Activated CD4-positive, alpha-beta T cell treated with anti-CD3 and anti-CD28 coated beads, Interleukin-2, amount 50 U/mL, for 24 hours (primary cell): ENCODE data around the gene CRIM1.
A peak's percentile ranks its signal among the peaks of the same experiment; 100 is the strongest.

Source experiments
- DNase-seq, 2 donors: peaks; one replicate each; pipeline ENCODE4 v3.0.0-alpha.2; 2020; ENCODE audit warnings: low read depth in 1 of 2, low spot score in 1 of 2

CRIM1 gene

DNA sequence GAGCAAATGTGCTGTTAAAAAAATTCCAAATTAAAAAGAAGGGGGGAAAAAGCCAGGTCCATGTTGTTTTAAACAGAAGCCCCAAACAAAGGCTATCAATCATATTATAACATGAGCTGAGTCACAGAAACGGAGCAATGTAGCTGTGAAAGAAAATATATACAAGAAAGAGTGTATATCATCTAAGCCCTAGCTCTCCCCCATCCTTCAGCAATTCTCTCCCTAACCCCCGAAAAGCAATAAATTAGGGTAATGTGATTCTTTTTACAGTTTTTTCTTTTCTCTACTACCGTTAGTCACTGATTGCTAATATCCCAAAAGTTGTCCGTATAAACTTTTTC lies 217.1 kb downstream of the CRIM1 start:
- DNase-seq, result no peak

DNA sequence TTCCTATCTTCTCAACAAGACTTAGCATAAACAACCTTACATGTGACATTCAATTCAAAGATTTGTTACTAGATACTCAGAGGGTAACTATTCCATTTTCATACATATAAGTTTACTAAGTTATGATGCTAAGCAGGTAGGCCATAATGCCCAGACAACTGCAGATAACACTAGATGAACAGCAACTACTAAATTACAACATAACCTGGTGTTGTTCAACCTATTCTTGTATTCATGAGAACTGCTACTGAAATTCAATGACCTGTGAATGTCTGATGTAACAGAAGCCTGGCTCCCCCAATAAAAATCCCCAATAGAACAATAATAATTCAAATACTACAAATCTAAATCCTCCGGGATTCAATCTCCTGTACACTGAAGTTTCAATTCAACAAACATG lies 217.6 kb downstream of the CRIM1 start:
- no peak for DNase-seq

DNA sequence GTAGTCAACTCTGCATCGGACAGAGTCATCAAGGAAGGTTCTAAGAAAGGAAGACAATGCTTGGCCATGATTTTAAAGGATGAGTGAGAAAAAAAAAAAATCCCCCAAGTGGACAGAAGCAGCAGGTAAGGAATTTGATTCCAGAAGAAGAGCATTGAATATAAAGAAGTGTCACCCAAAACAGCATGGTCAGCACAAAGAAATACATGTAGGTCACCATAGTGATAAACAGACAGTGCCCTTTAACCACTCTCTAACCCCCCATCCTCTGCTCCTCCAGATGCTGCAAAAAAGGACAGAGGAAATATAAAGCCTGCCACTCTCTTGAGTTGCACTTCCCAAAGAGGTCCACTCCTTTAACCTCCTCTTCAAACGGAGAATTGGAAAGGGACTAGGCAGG lies 219.0 kb downstream of the CRIM1 start:
- no peak for DNase-seq

DNA sequence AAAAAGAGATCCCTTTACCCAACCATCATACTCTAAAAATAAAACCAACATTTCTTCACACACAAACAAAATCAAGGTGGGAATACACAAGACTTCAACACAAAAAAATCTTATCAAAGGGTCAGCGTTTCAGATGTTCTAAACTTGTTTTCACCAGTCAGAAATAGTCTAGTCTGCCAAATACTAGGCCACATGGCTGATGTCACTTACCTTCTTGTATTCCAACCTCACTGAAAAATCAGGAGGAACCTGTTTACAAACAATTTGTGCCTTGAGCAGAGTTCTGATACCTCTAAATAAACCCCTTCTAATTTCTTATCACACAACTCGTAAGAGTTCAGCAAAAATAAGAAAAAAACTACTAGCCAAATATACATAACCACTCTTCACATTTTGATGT lies 222.3 kb downstream of the CRIM1 start:
- DNase-seq, result no peak

DNA sequence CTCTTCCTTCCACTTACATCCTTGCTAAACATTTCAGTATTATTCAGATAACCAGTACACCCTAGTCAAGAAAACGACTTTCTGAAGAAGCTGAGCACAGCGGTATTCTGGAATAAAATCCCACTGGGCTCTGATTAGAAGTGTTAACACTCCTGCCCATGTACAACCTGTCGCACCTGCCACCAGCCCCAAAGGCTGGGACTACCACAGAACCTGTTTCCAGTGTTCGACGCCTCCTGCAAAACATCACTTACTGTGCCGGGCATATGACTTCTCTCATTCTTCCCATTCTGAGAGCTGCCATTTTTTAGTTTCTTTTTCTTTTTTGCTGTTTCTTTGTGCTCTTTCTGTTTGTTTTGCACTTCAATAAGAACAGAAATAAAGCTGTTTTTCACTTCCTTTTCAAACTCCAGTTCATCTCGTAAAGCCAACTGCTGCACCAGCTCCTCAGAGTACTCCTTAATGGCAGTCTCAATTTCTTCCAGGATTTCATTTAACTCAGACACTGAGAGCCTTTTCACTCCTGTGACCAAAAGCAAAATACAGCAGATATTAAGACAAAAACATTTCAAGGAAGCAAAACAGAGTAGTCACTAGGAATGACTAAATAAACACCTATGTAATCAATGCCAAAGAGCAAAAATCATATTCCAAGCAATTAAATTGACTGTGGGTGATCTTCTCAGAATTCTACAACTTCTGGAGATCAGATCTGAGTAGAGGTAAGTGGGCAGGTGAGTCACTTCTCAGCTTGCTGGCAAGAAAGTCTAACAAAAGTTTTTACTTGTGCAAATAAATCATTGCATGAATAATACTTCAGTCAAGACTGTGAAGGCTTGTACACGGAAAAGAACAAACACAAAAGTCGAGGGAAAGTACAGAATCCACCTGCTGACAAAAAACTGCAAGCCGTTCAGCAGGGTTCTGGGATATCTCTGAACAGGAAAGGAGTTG lies 223.0 kb downstream of the CRIM1 start:
- DNase-seq, result no peak

DNA sequence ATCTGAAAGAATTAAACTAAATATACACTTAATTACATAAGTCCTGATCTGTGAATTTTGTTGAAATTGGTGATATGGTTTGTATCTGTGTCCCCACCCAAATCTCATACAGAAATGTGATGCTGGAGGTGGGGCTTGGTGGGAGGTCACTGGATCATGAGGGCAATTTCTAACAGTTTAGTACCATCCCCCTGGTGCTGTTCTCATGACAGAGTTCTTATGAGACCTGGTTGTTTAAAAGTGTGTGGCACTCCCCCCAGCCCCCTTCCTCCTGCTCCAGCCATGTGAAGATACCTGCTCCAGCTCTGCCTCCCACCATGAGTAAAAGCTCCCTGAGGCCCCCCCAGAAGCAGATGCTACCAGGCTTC lies 223.7 kb downstream of the CRIM1 start:
- no peak for DNase-seq

DNA sequence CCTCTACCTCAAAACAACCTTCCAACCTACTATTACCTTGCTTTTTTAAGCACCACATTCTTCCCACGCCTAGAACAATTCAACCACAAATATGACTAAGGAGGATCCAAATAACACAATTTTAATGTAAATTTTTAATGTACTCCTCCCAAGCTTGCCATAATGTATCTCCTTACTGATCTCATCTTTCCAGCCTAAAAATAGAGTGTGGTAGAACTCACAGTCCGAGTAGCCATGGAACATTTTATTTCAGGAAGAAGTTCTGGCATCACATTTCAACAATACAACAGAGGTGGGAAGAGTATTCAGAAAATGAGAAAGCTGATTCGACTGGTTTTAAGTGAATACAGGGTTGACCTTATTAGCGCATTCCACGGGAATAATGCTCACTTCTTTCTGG lies 227.0 kb downstream of the CRIM1 start:
- no peak for DNase-seq

DNA sequence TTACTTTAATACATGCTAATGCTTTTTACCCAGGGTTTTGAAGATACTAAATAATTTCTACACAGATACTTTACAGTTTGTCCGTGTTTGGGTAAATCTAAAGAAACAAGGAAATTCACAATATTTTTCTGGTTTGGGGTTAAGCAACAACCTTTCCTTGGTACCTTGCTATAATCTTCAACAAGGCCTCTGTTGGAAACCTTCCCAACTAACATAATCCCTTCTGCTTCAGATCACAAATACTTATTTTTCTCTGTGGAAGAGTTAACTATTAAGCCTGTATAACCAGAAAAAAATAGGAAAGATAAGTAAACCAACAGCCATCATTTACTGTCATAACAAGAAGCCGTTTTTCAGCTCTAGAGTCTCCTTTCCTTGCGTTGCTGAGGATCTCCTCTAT lies 227.4 kb downstream of the CRIM1 start:
- no peak for DNase-seq

DNA sequence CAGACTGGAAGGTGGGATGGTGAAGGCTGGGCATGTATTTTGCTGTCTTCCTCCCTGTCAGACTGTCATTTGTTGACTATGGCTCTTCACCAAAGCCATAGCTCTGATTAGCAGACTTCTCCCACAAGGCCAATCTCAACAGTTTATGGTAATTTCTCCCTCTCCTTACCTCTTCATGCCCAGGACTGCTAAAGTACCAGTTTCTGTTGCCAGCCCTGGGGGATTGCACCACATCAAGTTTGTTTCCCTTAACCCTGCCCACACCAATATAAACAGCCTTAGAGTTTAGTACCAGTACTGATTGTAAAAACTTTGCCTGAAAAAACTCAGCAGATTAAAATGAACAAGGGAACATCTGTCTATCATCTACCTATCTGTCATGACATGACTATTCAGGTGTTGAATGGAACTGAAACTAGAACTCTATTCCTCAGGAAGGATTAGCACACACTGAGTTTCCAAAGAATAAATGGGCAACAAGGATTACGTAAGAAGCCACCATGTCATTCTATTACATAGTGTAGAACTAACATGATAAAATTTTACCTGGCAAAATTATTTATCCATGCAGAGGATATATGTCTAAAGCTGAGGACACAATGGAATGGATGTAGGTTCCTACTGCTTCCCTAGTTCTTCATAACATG lies 228.7 kb downstream of the CRIM1 start:
- DNase-seq, result no peak

DNA sequence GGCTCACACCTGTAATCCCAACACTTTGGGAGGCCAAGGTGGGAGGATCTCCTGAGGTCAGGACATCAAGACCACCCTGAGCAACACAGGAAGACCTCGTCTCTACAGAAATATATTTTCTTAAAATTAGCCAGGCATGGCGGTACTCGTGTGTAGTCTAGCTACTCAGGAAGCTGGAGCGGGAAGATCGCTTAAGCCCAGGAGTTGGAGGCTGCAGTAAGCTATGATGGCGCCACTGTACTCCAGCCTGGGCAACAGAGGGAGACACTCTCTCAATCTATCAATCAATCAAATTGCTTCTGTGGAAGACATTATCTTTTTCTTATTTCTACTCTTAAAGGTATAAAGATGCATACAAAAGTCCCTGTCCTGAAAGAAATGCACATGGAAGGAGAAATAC lies 231.1 kb downstream of the CRIM1 start:
- DNase-seq, result no peak

DNA sequence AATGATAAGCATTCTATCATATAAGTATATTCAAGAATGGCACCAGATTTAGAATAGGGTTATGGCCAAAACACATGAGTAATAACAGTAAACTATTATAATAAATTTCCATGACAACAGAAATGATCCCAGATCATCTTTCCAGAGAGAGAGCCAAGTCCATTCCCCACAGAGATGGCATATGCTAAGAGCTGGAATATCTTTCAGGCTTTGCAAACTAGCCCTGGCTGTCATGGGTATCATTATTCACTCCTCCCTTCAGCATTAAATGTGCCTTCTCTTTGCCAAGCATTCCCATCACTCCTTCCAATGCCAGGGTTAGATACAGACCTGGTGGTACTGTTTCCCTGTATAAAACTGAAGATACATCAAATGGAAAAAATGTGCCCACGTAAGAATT lies 231.5 kb downstream of the CRIM1 start:
- DNase-seq, result no peak

DNA sequence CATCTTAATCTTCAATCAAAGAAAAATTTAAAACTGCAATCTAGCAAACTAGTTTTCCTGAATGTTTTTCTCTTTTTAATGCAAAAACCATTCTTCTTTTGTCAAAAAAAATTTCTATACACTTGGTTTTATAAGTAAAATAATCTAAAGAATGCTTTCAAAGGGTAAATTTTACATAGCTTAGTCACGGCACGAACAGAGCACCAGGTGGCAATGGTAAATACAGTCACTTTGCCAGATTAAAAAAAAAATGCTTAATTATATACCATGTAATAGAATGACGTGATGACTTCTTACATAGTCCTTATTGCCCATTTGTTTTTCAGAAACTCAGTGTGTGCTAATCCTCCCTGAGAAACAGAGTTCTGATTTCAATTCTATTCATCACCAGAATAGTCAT lies 232.0 kb downstream of the CRIM1 start:
- no peak for DNase-seq

DNA sequence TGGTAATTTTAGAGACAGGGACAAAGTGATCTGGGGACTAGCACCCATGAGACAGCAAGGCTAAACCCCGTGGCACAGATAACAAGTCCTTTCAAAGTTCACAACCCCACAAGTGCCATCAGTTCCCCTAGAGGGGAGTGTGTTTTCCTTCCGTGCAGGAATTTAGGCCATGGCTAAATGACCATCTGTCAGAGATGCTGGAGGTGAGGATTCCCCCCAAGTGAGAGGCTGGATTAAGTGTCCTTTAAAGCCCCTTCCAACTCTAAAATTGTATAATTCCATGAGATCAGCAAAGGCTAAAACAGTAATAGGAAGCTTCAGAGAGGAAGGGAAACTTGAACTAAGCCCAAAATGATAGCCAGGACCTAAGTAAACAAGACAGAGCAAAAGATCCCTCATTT lies 233.7 kb downstream of the CRIM1 start:
- DNase-seq, result no peak

DNA sequence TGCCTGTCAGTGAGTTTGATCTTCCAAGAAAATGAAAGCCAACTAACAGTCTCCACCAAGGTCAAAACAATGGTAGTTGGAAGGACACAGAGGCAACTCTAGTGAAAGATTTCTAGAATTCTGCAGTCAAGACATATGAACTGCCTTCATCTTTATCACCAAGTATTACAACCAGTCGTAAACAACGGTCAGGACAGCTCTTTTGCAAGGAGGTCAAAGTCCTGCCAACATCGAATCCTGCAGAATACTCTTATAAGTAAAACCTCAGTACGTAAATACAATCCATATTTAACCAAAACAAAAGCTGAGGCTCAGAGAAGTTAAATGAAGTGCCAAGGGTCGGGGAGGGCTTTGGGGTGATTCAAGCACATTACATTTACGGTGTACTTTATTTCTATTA lies 239.3 kb downstream of the CRIM1 start:
- DNase-seq, result no peak

DNA sequence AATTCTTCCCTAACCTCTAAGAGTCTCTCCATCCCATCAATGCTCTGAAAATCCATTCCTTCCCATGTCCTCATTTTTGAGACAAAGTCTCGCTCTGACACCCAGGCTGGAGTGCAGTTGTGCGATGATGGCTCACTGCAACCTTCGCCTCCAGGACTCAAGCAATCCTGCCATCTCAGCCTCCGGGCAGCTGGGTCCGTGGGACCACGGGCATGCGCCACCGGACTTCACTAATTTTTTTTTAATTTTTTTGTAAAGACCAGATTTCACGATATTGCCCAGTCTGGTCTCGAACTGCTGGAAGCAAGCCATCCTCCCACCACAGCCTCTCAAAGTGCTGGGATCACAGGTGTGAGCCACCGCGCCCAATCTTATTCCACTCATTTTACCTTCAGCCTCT lies 240.8 kb downstream of the CRIM1 start:
- no peak for DNase-seq

DNA sequence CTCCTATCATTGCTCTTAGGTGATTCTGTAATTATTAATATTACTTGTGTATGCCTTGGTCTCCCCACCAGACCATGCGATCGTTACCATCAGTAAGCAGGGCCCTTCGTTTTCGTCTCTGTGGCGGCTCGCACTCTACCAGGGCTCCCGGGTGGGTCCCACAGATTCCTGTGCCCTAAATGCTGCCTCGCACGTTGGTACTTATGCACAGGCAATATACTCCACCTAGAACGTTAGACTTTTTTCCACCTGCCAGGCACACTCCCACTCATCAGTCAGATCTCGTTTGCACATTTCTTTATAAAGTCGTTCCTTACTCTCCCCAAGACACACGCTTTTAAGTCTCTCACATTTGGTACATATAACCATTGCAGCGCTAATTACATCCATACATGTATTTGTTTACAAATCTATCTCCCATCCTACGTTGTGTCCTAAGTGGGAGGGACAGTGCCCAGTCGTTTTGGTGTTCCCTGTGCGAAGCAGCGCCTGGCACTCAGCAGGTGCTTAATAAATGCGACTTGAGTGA lies 241.5 kb downstream of the CRIM1 start:
- no peak for DNase-seq

DNA sequence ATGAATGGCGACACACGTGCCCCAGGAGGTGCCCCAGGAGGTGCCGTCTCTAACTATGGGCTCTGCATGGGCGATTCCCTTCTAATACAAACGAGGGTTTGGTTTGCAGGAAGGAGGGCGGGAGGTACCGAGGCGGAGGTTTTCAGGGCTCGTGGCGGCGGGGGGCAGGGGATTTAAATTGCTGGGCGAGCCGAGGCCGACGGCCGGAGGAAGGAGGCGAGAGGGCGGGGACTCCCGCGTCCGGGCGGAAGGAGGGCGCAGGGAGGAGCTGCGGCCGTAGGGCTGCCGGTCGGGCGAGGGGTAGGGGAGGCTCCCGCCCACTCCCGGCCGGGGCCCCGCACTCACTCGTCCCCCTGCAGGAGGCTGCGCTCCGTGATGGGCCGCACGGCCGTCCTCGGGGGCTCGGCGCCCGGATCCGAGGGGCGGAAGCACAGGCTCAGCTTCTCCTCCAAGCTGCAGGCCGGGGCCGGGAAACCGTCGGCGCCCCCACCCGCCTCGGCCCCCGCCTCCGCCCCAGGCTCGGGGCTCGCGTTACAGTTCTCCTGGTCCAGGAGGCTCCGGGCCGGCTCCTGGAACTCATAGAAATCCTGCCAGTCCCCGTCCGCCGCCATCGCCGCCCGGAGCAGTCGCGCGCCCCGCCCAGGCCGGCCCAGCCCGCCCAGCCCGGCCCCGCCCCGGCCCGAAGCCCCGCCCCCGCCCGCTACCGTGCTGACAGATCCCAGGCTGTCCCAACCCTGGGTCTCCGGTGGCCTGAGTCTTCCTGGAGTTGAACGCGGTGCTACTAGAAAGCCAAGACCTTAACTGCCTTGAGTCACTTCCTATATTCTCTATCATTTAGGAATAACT lies 242.2 kb downstream of the CRIM1 start, which contains the start of gene FEZ2:
TSS of gene FEZ2 (minus strand) at position 637 of the 846 bp plus-strand sequence. CDS start at position 611, 26 bp downstream.
- DNase-seq, result peak; percentile 49 to 53
